BE2C (cell line): ENCODE results near the gene SMIM23.

Experiments
- DNase-seq: peaks from one replicate; pipeline ENCODE4 v3.0.0-alpha.2; 2020
- H3K27me3 ChIP-seq: fragments of 250-450 bp; sonication (Bioruptor Pico); 2 replicates; pipeline ENCODE4 v1.5.1; 2020; ENCODE audit warnings: mild to moderate bottlenecking
- H3K36me3 ChIP-seq: fragments of 250-450 bp; sonication (Bioruptor Pico); 2 replicates; pipeline ENCODE4 v1.5.1; 2020; ENCODE audit warnings: mild to moderate bottlenecking
- H3K4me1 ChIP-seq: fragments of 250-450 bp; sonication (Bioruptor Pico); 2 replicates; pipeline ENCODE4 v1.5.1; 2020
- H3K4me3 ChIP-seq: 2 replicates; pipeline ENCODE4 v1.5.1; 2011; ENCODE audit warnings: low read depth, low read length
- H3K9me3 ChIP-seq: fragments of 250-450 bp; sonication (Bioruptor Pico); 2 replicates; pipeline ENCODE4 v1.5.1; 2020
- TF ChIP-seq, protein P1 (sequence below): IDR thresholded peaks from 2 replicates; pipeline ENCODE4 v1.5.1; 2012; ENCODE audit warnings: mild to moderate bottlenecking, low read depth, low read length

The SMIM23 gene

GRCh38 chr5:171764265-171764664, 21.4 kb upstream of the SMIM23 start:
- no peaks in the 10 kb centered on the region for H3K36me3 ChIP-seq
- no peaks in the 10 kb centered on the region for H3K4me1 ChIP-seq
- TF ChIP-seq, protein P1, sequence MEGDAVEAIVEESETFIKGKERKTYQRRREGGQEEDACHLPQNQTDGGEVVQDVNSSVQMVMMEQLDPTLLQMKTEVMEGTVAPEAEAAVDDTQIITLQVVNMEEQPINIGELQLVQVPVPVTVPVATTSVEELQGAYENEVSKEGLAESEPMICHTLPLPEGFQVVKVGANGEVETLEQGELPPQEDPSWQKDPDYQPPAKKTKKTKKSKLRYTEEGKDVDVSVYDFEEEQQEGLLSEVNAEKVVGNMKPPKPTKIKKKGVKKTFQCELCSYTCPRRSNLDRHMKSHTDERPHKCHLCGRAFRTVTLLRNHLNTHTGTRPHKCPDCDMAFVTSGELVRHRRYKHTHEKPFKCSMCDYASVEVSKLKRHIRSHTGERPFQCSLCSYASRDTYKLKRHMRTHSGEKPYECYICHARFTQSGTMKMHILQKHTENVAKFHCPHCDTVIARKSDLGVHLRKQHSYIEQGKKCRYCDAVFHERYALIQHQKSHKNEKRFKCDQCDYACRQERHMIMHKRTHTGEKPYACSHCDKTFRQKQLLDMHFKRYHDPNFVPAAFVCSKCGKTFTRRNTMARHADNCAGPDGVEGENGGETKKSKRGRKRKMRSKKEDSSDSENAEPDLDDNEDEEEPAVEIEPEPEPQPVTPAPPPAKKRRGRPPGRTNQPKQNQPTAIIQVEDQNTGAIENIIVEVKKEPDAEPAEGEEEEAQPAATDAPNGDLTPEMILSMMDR, result no peak
- peaks cover 24% of the 10 kb centered on the region for H3K27me3 ChIP-seq
- no peak for DNase-seq
- H3K9me3 ChIP-seq, result no peaks in the 10 kb centered on the region
- no peak overlapping the region for H3K4me3 ChIP-seq

GRCh38 chr5:171766875-171767274, 18.7 kb upstream of the SMIM23 start:
- Histone ChIP-seq H3K9me3 (no peaks in the 10 kb centered on the region), H3K4me1 (no peaks in the 10 kb centered on the region), H3K27me3 (peaks cover 24% of the 10 kb centered on the region), H3K36me3 (no peaks in the 10 kb centered on the region), H3K4me3 (no peak overlapping the region)
- TF ChIP-seq, protein P1, result no peak
- DNase-seq, result no peak

DNA sequence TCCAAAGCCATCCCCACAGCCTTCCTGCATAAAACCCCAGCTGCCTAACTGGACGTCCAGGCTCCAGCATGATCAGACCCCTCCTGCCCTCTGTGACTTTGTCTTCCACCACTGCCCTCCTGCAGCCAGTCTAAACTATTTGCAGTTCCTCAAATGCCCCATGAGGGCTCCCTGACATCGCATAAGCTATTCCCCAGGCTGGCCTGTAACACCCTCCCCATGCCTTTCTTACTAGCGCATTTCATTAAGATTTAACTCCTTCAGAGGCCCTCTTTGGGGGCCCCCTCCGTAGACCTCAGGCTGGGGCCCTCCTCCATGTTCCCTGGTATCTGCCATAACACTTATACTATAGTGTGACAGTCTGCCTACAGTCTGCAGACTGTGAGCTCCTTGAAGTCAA, 15.5 kb upstream of the SMIM23 start:
- no peak for DNase-seq
- TF ChIP-seq, protein P1, result no peak

GRCh38 chr5:171771856-171772255, 13.8 kb upstream of the SMIM23 start:
- TF ChIP-seq, protein P1, result no peak
- Histone ChIP-seq H3K36me3 (no peaks in the 10 kb centered on the region), H3K27me3 (no peaks in the 10 kb centered on the region; the same call in 1 of the 2 replicates), H3K4me1 (no peaks in the 10 kb centered on the region), H3K9me3 (no peaks in the 10 kb centered on the region), H3K4me3 (no peak overlapping the region)
- no peak for DNase-seq

More for the DNA sequence above, 15.5 kb upstream of the SMIM23 start:
- Histone ChIP-seq H3K4me1 (no peaks in the 10 kb centered on the region), H3K36me3 (no peaks in the 10 kb centered on the region), H3K9me3 (no peaks in the 10 kb centered on the region), H3K4me3 (no peak overlapping the region), H3K27me3 (peaks cover 10% of the 10 kb centered on the region)

DNA sequence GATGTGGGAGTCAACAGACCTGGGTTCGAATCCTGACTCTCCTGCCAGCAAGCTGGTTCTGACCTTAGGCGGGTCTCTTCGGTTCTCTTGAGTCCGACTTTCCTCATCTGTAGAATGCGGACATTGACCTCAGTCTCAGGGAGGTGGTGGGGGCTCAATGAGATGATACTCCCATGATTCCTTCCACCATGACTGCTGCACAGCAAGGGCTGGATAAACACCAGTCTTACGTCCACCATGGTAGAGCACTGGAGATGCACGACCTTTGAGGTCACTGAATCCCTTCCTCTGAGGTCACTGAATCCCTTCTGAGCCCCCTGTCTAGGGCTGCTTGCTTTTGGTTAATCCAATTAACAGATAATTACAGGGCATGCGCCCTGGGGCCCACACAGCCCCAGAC, 12.5 kb upstream of the SMIM23 start:
- no peaks in the 10 kb centered on the region for H3K9me3 ChIP-seq
- H3K4me3 ChIP-seq, result no peak overlapping the region
- no peaks in the 10 kb centered on the region for H3K36me3 ChIP-seq
- TF ChIP-seq, protein P1, result no peak
- no peak for DNase-seq
- H3K27me3 ChIP-seq, result no peaks in the 10 kb centered on the region
- H3K4me1 ChIP-seq, result no peaks in the 10 kb centered on the region

- Histone ChIP-seq H3K4me1 (no peaks in the 10 kb centered on the region), H3K36me3 (no peaks in the 10 kb centered on the region), H3K9me3 (no peaks in the 10 kb centered on the region), H3K4me3 (no peak overlapping the region), H3K27me3 (no peaks in the 10 kb centered on the region)
- TF ChIP-seq, protein P1, result no peak
- no peak for DNase-seq
These were observed 11.2 kb upstream of the SMIM23 start for GRCh38 chr5:171774418-171774817.
